ENCODE results near the gene SUSD5.
"Not testable (repeated sequence)": the region's sequence is repeated elsewhere in the genome, so short reads cannot be mapped to it uniquely, and the experiment has no call there.

SUSD5 gene

DNA sequence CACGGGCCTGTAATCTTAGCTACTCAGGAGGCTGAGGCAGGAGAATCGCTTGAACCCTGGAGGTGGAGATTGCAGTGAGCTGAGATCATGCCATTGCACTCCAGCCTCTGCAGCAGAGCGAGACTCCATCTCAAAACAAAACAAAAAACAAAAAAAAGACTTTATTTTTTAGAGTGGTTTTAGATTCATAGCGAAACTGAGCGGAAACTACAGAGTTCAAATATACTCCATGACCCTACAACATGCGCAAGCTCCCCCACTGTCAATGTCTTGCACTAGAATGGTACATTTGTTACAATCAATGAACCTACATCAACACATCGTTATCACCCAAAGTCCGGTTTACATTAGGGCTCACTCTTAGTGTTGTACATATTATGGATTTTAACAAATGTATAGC, 107.0 kb downstream of the SUSD5 start:
- DNase-seq: no peak

DNA sequence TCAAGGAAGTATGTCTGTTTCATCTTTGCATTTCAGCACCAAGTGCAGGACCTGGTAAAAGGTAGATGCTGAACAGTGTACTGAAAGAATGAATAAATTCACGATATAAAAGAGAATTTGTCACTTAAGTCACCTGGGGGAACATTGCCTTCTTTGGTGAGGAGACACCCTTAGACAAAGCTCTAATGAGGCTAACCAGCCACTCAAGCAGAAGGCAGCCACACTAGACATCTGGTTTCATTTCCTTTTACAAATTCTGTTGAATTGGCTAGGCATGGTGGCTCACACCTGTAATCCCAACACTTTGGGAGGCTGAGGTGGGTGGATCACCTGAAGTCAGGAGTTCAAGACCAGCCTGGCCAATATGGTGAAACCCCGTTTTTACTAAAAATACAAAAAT, 111.8 kb downstream of the SUSD5 start:
- not testable (repeated sequence) for DNase-seq

DNA sequence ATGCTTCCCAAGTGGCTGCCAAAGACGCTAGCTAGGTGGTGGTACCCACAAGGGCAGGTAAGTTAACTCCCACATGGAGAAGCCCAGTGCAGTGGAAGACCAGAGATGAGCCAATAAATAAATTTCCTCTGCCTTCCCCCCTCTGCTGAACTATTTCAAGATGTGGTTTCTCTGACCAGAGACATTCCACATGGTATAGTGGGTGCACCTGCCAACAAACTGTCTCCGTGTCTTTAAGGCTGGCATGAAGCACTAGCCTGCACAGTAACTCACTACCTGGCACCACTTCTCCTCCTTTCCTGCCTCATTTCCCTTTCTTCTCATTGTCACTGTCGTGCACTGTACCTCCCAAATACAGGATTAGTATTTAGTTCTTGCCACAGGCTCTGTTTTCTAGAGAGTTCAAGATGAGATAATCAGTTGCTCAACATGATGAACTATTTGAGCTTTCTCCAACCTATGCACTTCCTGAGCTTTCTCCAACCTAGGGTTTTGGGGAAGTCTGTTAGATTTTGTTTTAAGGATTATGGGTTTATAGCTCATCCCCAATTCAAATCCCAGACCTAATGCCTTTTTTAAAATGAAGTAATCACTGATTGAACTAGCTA, 113.2 kb downstream of the SUSD5 start:
- DNase-seq: no peak

- DNase-seq: no peak
Observed at GRCh38 chr3:33104803-33105202, 113.8 kb downstream of the SUSD5 start.

- DNase-seq: no peak
Observed at GRCh38 chr3:33103480-33103879, 115.1 kb downstream of the SUSD5 start.

DNA sequence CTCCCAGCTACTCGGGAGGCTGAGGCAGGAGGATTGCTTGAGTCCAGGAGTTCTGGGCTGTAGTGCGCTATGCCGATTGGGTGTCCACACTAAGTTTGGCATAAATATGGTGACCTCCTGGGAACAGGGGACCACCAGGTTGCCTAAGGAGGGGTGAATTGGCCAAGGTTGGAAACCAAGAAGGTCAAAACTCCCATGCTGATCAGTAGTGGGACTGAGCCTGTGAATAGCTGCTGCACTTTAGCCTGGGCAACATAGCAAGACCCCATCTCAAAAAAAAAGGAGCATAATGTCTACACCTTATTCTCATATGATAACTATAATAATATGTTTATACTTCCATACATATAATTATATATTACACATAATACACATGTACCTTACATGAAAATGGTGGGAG, 115.6 kb downstream of the SUSD5 start:
- no peak for DNase-seq

- DNase-seq: no peak
Observed at GRCh38 chr3:33100229-33100628, 118.4 kb downstream of the SUSD5 start.
